GM21737 (cell line): ENCODE data around the gene COG4.
A peak's percentile ranks its signal among the peaks of the same experiment; 100 is the strongest.

Source experiments
- ATAC-seq: cut with Tn5 transposase; IDR thresholded peaks from one replicate; pipeline ENCODE4 v1.9.1; 2021; ENCODE audit warnings: mild to moderate bottlenecking, moderate library complexity; ENCODE audit not compliant: unreplicated experiment

The COG4 gene

GRCh38 chr16:70480127-70481105 is 42.9 kb downstream of the COG4 start:
- ATAC-seq = no peak

GRCh38 chr16:70478912-70479341 is 44.4 kb downstream of the COG4 start:
- no peak for ATAC-seq

GRCh38 chr16:70478169-70478568 is 45.2 kb downstream of the COG4 start:
- no peak for ATAC-seq

GRCh38 chr16:70476272-70477020 is 46.9 kb downstream of the COG4 start:
- ATAC-seq = peak; percentile 82

GRCh38 chr16:70475054-70475871 is 48.1 kb downstream of the COG4 start:
- no peak for ATAC-seq

- ATAC-seq = no peak
Measured at GRCh38 chr16:70474320-70475053, 48.9 kb downstream of the COG4 start.

- ATAC-seq = no peak
Measured at GRCh38 chr16:70473446-70474319, 49.7 kb downstream of the COG4 start.

GRCh38 chr16:70472786-70473433 is 50.4 kb downstream of the COG4 start:
- no peak for ATAC-seq

- ATAC-seq = no peak
Measured at GRCh38 chr16:70470927-70471341, 52.4 kb downstream of the COG4 start.

- ATAC-seq = no peak
Measured at GRCh38 chr16:70470141-70470926, 53.0 kb downstream of the COG4 start.

GRCh38 chr16:70468776-70469525 is 54.4 kb downstream of the COG4 start:
- ATAC-seq = no peak

- ATAC-seq = no peak
Measured at GRCh38 chr16:70467608-70468007, 55.7 kb downstream of the COG4 start.

GRCh38 chr16:70467113-70467512 is 56.2 kb downstream of the COG4 start:
- no peak for ATAC-seq

- ATAC-seq = no peak
Measured at GRCh38 chr16:70466805-70467076, 56.6 kb downstream of the COG4 start.

GRCh38 chr16:70465999-70466804 is 57.2 kb downstream of the COG4 start:
- ATAC-seq = no peak

- ATAC-seq = no peak
Measured at GRCh38 chr16:70463235-70463634, 60.1 kb downstream of the COG4 start.
